HepG2 (cell line): ENCODE results near the gene CNPY4. TPM values are rescaled to one million over a fixed set of nuclear protein-coding genes. Genes with fewer than 3 reads are reported as not detected.

Experiments used
- ATF7-NPFF ChIP-seq: sonication (generic); formaldehyde crosslinking; IDR thresholded peaks from 2 replicates; pipeline ENCODE4 v1.8.1; 2023; ENCODE audit warnings: mild to moderate bottlenecking, low read depth, missing genetic modification reagents, moderate library complexity
- EEA1 ChIP-seq: sonication (generic); formaldehyde crosslinking; IDR thresholded peaks from 2 replicates; pipeline ENCODE4 v1.5.1; 2020; ENCODE audit warnings: mild to moderate bottlenecking, missing genetic modification reagents, borderline replicate concordance
- FOXK1 ChIP-seq: sonication (generic); formaldehyde crosslinking; IDR thresholded peaks from 2 replicates; pipeline ENCODE4 v1.4.0; 2020; ENCODE audit warnings: low read depth, missing genetic modification reagents, borderline replicate concordance
- GLMP ChIP-seq: sonication (generic); formaldehyde crosslinking; IDR thresholded peaks from 2 replicates; pipeline ENCODE4 v1.9.0; 2021; ENCODE audit warnings: missing genetic modification reagents, mild to moderate bottlenecking, borderline replicate concordance
- HBP1 ChIP-seq: IDR thresholded peaks from 2 replicates; pipeline ENCODE4 v1.6.1; 2016; ENCODE audit warnings: low read depth, control low read depth
- HDAC6 ChIP-seq: fragments of 200-600 bp; sonication (generic); IDR thresholded peaks from 2 replicates; pipeline ENCODE4 v1.7.0; 2017; ENCODE audit warnings: mild to moderate bottlenecking, antibody characterized with exemption, low read length, low read depth
- KDM5B ChIP-seq: sonication (generic); formaldehyde crosslinking; IDR thresholded peaks from 2 replicates; pipeline ENCODE4 v1.4.0; 2020; ENCODE audit warnings: missing genetic modification reagents, mild to moderate bottlenecking, borderline replicate concordance
- RBAK ChIP-seq: sonication (generic); formaldehyde crosslinking; IDR thresholded peaks from 2 replicates; pipeline ENCODE4 v1.5.1; 2020; ENCODE audit warnings: mild to moderate bottlenecking, missing genetic modification reagents
- SMAD1 ChIP-seq: sonication (generic); formaldehyde crosslinking; IDR thresholded peaks from 2 replicates; pipeline ENCODE4 v1.4.0; 2020; ENCODE audit warnings: missing genetic modification reagents, low read depth, mild to moderate bottlenecking, borderline replicate concordance
- SNAPC2 ChIP-seq: sonication (generic); formaldehyde crosslinking; IDR thresholded peaks from 2 replicates; pipeline ENCODE4 v1.8.1; 2022; ENCODE audit warnings: mild to moderate bottlenecking, missing genetic modification reagents
- SRF ChIP-seq: IDR thresholded peaks from 2 replicates; pipeline ENCODE4 v1.6.1; 2011; ENCODE audit warnings: mild to moderate bottlenecking, low read depth, low read length, moderate library complexity
- ZBTB39 ChIP-seq: sonication (generic); formaldehyde crosslinking; IDR thresholded peaks from 2 replicates; pipeline ENCODE4 v1.5.0; 2020; ENCODE audit warnings: missing genetic modification reagents
- ZNF33B ChIP-seq: sonication (generic); formaldehyde crosslinking; IDR thresholded peaks from 2 replicates; pipeline ENCODE4 v1.5.1; 2020; ENCODE audit warnings: mild to moderate bottlenecking, missing genetic modification reagents
- ZNF543 ChIP-seq: sonication (generic); formaldehyde crosslinking; IDR thresholded peaks from 2 replicates; pipeline ENCODE4 v1.4.0; 2020; ENCODE audit warnings: mild to moderate bottlenecking, missing genetic modification reagents
- ZNF563 ChIP-seq: sonication (generic); formaldehyde crosslinking; IDR thresholded peaks from 2 replicates; pipeline ENCODE4 v1.8.0; 2022; ENCODE audit warnings: mild to moderate bottlenecking, moderate library complexity, missing genetic modification reagents
- ZNF607 ChIP-seq: sonication (generic); formaldehyde crosslinking; IDR thresholded peaks from 2 replicates; pipeline ENCODE4 v1.5.1; 2020; ENCODE audit warnings: missing genetic modification reagents, mild to moderate bottlenecking, borderline replicate concordance
- polyA plus RNA-seq, 8 experiments: library from polyadenylated mRNA; depleted of rRNA in 3 of 8; stranded (reverse) in 7 of 8; unstranded in 1 of 8; fragments of >200 nt; fragmentation: Illumina TruSeq in 4 of 8; extraction: Trizol in 4 of 8; gene quantifications; 2 replicates each; pipeline versions ENCODE4 v1.2.1 to v1.2.3, GENCODE V29; 2011 to 2016; ENCODE audit warnings: low read depth in 4 of 8, missing spikeins in 1 of 8, mixed read lengths in 1 of 8; ENCODE audit not compliant: insufficient read depth in 1 of 8
- total RNA-seq, 5 experiments: library from RNA; depleted of rRNA; stranded (reverse); fragments of >200 nt; fragmentation: Illumina TruSeq; extraction: Trizol; gene quantifications; 2 replicates each; pipeline ENCODE4 v1.2.3, GENCODE V29; 2016; ENCODE audit warnings: low read depth in 1 of 5
- TF ChIP-seq, protein P1 (sequence below): IDR thresholded peaks from 2 replicates; pipeline ENCODE4 v1.6.1; 2018; ENCODE audit warnings: missing genetic modification reagents
- TF ChIP-seq, protein P2 (sequence below): sonication (generic); formaldehyde crosslinking; IDR thresholded peaks from 2 replicates; pipeline ENCODE4 v1.5.0; 2020; ENCODE audit warnings: mild to moderate bottlenecking, missing genetic modification reagents, borderline replicate concordance

CNPY4 gene
- total and polyA plus RNA-seq, 2 of the 13 experiments (the other 11 are each of a cell fraction or from before 2014, with no cell fraction given) = 6.2 to 12.7 TPM

DNA sequence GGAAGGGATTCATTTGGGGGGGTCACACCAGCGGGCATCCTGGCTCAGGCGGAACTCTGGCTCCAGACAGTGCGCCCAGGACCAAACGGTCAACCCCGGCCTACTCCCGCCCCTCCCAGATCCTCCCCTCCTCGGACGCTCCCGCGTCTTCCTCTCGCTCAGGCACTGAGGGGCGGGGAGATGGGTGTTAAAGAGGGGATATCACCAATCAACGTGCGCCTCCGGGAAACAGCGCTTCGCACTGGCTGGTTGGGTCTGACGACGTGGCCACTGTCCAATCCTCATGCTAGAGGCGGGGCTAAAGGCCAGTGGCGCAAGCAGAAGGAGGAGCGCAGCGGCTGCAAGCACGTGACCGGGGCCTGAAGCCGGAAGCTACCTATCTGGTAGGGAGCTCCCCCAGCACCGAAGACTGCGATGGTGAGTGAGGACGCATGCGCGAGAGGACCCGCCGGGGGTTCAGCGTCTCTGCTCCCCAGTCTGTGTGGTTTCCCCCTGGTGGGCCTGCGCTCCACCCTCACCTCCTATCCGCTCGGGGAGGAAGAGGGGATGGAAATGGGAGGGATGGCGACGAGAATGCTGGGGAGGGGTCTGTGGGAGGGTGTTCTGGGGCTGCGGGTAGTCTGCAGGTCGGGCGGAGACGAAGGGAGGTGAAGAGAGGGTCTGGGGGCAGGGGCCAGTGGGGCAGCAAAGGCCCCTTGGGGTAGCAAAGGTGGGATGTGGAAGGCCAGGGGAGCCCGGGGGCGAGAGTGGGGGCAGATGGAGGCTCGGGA lies 29.3 kb downstream of the CNPY4 start, which contains the start of gene LAMTOR4 (continued):
- TF ChIP-seq ZNF607 = peak; percentile 18; the same call in 1 of the 2 replicates
- no peak for TF ChIP-seq HDAC6
- TF ChIP-seq HBP1 (CRISPR knock-in tag) = 0 out of 2 replicates have a peak, but pooled peaks have one; percentile 18
- no peak for TF ChIP-seq GLMP (CRISPR knock-in tag)
- TF ChIP-seq SRF = no peak
- TF ChIP-seq SNAPC2 (CRISPR knock-in tag) = no peak
- TF ChIP-seq FOXK1 (CRISPR knock-in tag) = no peak; the same call in 1 of the 2 replicates
- peak; percentile 66; the same call in 1 of the 2 replicates for TF ChIP-seq ZNF563 (CRISPR knock-in tag)
- TF ChIP-seq ZNF543 (CRISPR knock-in tag) = no peak
- TF ChIP-seq, protein P1, sequence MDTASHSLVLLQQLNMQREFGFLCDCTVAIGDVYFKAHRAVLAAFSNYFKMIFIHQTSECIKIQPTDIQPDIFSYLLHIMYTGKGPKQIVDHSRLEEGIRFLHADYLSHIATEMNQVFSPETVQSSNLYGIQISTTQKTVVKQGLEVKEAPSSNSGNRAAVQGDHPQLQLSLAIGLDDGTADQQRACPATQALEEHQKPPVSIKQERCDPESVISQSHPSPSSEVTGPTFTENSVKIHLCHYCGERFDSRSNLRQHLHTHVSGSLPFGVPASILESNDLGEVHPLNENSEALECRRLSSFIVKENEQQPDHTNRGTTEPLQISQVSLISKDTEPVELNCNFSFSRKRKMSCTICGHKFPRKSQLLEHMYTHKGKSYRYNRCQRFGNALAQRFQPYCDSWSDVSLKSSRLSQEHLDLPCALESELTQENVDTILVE (CRISPR knock-in tag) = peak; percentile 68; the same call in 1 of the 2 replicates
- no peak for TF ChIP-seq ATF7-NPFF (CRISPR knock-in tag)
- TF ChIP-seq ZBTB39 = no peak
- 0 out of 2 replicates have a peak, but pooled peaks have one; percentile 8 for TF ChIP-seq ZNF33B (CRISPR knock-in tag)
- no peak for TF ChIP-seq EEA1 (CRISPR knock-in tag)
- TF ChIP-seq, protein P2, sequence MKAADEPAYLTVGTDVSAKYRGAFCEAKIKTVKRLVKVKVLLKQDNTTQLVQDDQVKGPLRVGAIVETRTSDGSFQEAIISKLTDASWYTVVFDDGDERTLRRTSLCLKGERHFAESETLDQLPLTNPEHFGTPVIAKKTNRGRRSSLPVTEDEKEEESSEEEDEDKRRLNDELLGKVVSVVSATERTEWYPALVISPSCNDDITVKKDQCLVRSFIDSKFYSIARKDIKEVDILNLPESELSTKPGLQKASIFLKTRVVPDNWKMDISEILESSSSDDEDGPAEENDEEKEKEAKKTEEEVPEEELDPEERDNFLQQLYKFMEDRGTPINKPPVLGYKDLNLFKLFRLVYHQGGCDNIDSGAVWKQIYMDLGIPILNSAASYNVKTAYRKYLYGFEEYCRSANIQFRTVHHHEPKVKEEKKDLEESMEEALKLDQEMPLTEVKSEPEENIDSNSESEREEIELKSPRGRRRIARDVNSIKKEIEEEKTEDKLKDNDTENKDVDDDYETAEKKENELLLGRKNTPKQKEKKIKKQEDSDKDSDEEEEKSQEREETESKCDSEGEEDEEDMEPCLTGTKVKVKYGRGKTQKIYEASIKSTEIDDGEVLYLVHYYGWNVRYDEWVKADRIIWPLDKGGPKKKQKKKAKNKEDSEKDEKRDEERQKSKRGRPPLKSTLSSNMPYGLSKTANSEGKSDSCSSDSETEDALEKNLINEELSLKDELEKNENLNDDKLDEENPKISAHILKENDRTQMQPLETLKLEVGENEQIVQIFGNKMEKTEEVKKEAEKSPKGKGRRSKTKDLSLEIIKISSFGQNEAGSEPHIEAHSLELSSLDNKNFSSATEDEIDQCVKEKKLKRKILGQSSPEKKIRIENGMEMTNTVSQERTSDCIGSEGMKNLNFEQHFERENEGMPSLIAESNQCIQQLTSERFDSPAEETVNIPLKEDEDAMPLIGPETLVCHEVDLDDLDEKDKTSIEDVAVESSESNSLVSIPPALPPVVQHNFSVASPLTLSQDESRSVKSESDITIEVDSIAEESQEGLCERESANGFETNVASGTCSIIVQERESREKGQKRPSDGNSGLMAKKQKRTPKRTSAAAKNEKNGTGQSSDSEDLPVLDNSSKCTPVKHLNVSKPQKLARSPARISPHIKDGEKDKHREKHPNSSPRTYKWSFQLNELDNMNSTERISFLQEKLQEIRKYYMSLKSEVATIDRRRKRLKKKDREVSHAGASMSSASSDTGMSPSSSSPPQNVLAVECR (CRISPR knock-in tag) = peak; percentile 72
- TF ChIP-seq SMAD1 (CRISPR knock-in tag) = no peak
- 0 out of 2 replicates have a peak, but pooled peaks have one; percentile 26 for TF ChIP-seq KDM5B (CRISPR knock-in tag)
- no peak for TF ChIP-seq RBAK (CRISPR knock-in tag)
